ENCODE measurements around the gene HK2.
"Not testable (repeated sequence)": the region's sequence is repeated elsewhere in the genome, so short reads cannot be mapped to it uniquely, and the experiment has no call there.

Gene HK2

GRCh38 chr2:74833418-74834233 lies at the start of gene HK2:
TSS of gene HK2 (plus strand) at chr2:74834127. CDS start at chr2:74834581, 454 bp downstream.
- Mint-ChIP-seq H3K4me3 (peak within 1 kb of the TSS; percentile 98), H3K27ac (peak within 1 kb of the TSS; percentile 95), H3K4me1 (peaks cover 44% of the 10 kb centered on the region), H3K36me3 (peaks cover 9% of the 10 kb centered on the region), H3K27me3 (no peaks in the 10 kb centered on the region), H3K9me3 (no peaks in the 10 kb centered on the region)

DNA sequence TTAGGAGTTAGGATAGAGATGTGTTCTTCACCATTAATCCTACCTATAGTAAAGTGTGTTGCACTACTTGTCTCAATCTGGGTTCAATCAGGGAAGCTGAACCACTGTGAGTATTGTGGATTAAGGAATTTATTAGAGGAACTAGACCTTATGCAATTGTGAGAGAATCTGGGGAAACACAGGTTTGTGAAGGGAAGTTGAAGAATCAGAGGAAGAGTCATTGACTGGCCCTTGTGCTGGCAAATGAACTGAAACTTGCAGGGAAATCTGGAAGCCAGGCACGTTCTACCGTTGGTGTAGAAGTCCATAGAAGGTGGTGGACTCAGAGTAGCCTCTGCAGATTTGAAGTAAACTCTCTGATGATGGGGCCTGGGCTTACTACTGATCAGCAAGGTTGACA lies 44.7 kb upstream of the HK2 start:
- H3K9me3 Mint-ChIP-seq, result peaks cover 16% of the 10 kb centered on the region
- no peak overlapping the region for H3K27ac Mint-ChIP-seq
- H3K4me3 Mint-ChIP-seq, result no peak overlapping the region
- H3K36me3 Mint-ChIP-seq, result peaks cover 5% of the 10 kb centered on the region
- H3K27me3 Mint-ChIP-seq, result peaks cover 3% of the 10 kb centered on the region
- no peaks in the 10 kb centered on the region for H3K4me1 Mint-ChIP-seq

GRCh38 chr2:74792282-74792681 lies 41.6 kb upstream of the HK2 start:
- H3K36me3 Mint-ChIP-seq, result peaks cover 5% of the 10 kb centered on the region
- H3K27ac Mint-ChIP-seq, result no peak overlapping the region
- no peak overlapping the region for H3K4me3 Mint-ChIP-seq

DNA sequence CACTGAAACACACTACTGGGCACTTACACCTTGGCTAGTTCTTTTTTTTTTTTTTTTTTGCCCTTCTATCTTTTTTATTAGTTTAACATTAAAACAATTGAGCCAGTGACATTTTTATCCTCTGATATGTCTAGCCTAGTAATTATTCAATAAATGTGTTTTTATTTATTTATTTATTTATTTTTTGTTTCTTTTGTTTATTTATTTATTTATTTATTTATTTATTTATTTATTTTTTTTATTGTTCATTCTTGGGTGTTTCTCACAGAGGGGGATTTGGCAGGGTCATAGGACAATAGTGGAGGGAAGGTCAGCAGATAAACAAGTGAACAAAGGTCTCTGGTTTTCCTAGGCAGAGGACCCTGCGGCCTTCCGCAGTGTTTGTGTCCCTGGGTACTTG lies 39.0 kb upstream of the HK2 start:
- not testable (repeated sequence) for H3K9me3 Mint-ChIP-seq, H3K4me3 Mint-ChIP-seq, H3K27ac Mint-ChIP-seq, H3K36me3 Mint-ChIP-seq, H3K27me3 Mint-ChIP-seq, H3K4me1 Mint-ChIP-seq

More at GRCh38 chr2:74792282-74792681, 41.6 kb upstream of the HK2 start:
- peaks cover 3% of the 10 kb centered on the region for H3K27me3 Mint-ChIP-seq
- peaks cover 16% of the 10 kb centered on the region for H3K9me3 Mint-ChIP-seq
- H3K4me1 Mint-ChIP-seq, result no peaks in the 10 kb centered on the region

GRCh38 chr2:74806355-74806839 lies 27.5 kb upstream of the HK2 start:
- H3K9me3 Mint-ChIP-seq, result no peaks in the 10 kb centered on the region
- H3K4me3 Mint-ChIP-seq, result no peak overlapping the region
- no peaks in the 10 kb centered on the region for H3K4me1 Mint-ChIP-seq
- no peaks in the 10 kb centered on the region for H3K36me3 Mint-ChIP-seq
- no peaks in the 10 kb centered on the region for H3K27me3 Mint-ChIP-seq
- H3K27ac Mint-ChIP-seq, result no peak overlapping the region

DNA sequence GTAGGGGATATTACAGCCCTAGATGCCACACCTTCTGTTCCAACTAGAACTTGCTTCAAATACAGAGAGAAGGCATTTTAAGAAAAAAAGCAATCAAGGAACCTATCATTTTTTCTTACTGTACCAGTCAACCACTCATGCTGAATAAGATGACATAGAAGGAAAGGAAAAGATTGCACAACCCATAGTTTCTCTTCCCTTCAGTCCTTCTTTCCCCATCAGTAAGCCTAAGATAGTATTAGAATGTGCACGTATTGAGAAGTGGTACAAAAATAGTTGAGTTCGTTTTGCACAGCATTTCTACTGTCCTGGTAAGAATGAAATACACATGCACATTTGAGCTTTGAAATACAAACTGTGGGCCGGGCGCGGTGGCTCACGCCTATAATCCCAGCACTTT lies 27.0 kb upstream of the HK2 start:
- no peaks in the 10 kb centered on the region for H3K27me3 Mint-ChIP-seq
- H3K4me1 Mint-ChIP-seq, result no peaks in the 10 kb centered on the region
- no peak overlapping the region for H3K4me3 Mint-ChIP-seq
- H3K27ac Mint-ChIP-seq, result no peak overlapping the region
- no peaks in the 10 kb centered on the region for H3K36me3 Mint-ChIP-seq
- no peaks in the 10 kb centered on the region for H3K9me3 Mint-ChIP-seq

- peaks cover 2% of the 10 kb centered on the region for H3K27me3 Mint-ChIP-seq
- no peak overlapping the region for H3K4me3 Mint-ChIP-seq
- peaks cover 10% of the 10 kb centered on the region for H3K4me1 Mint-ChIP-seq
- H3K9me3 Mint-ChIP-seq, result no peaks in the 10 kb centered on the region
- no peak overlapping the region for H3K27ac Mint-ChIP-seq
- H3K36me3 Mint-ChIP-seq, result no peaks in the 10 kb centered on the region
Observed at GRCh38 chr2:74812787-74813590, 20.9 kb upstream of the HK2 start.

DNA sequence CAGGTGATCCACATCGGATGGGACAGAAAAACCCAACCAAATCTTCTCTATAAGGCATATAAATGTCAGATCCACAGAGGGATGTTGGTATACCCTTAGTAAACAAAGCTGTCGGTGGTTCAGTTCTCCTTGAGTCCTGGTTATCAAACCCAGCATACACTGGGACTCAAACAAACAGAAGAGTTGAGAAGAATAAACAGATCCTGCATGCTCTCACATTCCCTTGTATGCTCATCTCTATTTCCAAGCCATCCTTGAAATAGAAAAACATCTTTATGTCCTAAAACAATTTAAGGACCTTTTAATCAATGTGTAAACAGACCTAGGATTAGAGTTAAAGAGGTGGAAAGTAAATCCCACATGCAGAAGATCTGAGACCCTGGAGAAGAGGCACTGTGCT lies 19.8 kb upstream of the HK2 start:
- H3K4me1 Mint-ChIP-seq, result peaks cover 10% of the 10 kb centered on the region
- H3K9me3 Mint-ChIP-seq, result no peaks in the 10 kb centered on the region
- no peaks in the 10 kb centered on the region for H3K36me3 Mint-ChIP-seq

GRCh38 chr2:74815941-74816340 lies 18.0 kb upstream of the HK2 start:
- Mint-ChIP-seq H3K36me3 (no peaks in the 10 kb centered on the region), H3K27ac (no peak overlapping the region), H3K4me1 (peaks cover 10% of the 10 kb centered on the region), H3K9me3 (no peaks in the 10 kb centered on the region), H3K27me3 (peaks cover 2% of the 10 kb centered on the region), H3K4me3 (no peak overlapping the region)

More for the DNA sequence above, 19.8 kb upstream of the HK2 start:
- Mint-ChIP-seq H3K27me3 (peaks cover 2% of the 10 kb centered on the region), H3K27ac (no peak overlapping the region), H3K4me3 (no peak overlapping the region)

DNA sequence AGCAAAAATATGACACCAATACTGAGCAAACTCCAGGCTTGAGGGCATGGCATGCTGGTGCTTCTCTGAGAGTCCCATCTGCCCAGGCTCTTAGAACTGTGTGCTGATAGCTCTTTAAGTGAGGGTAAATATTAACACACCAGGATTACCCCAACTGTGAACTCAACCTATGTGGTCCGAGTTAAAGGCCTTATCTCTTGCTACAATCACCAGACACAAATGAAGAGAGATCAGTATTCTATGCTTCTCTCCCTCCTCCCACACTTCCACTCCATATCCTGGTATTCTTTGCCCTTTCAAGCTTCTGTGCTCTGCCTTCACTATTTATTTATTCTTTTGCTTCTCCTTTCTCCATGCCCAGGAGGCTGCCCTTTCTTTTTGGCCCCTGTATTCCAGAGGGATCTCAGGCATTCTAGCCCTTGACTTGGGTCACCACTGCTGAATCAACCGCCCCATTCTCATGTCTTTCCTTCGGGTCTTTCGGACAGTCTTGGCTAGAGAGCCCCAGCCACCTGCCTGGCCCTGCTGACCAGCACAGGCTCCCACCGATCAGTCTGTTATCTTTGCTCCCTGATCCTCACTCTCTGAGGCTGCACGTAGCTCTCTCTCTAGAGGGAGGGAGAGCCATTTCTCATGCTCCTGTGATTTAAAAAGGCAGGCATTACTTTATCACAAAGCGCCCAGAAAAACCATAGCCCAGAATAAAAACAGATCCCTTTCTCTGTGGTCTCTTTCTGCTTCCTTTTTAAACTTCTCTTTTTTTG lies 17.2 kb upstream of the HK2 start:
- Mint-ChIP-seq H3K9me3 (no peaks in the 10 kb centered on the region), H3K27ac (no peak overlapping the region), H3K27me3 (peaks cover 2% of the 10 kb centered on the region), H3K36me3 (no peaks in the 10 kb centered on the region), H3K4me1 (peaks cover 10% of the 10 kb centered on the region), H3K4me3 (no peak overlapping the region)

DNA sequence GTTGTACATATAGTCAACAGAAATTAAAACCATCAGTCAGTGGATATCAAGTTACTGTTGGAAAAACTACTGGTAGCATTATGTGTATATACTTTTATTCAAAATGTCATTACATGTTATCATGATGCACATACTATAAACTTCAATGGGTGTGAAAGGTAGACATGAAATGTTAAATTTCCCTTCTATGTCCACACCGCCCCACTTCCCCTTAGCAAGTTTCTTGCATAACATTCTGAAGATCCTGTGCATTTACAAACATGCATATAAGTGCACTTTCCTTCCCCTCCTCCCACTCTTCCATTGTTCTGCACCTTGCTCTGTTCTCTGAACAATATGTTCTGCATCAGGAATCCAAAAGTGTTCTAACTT lies 16.6 kb upstream of the HK2 start:
- no peaks in the 10 kb centered on the region for H3K36me3 Mint-ChIP-seq
- peaks cover 10% of the 10 kb centered on the region for H3K4me1 Mint-ChIP-seq
- no peaks in the 10 kb centered on the region for H3K9me3 Mint-ChIP-seq
- no peak overlapping the region for H3K27ac Mint-ChIP-seq
- peaks cover 2% of the 10 kb centered on the region for H3K27me3 Mint-ChIP-seq
- no peak overlapping the region for H3K4me3 Mint-ChIP-seq

DNA sequence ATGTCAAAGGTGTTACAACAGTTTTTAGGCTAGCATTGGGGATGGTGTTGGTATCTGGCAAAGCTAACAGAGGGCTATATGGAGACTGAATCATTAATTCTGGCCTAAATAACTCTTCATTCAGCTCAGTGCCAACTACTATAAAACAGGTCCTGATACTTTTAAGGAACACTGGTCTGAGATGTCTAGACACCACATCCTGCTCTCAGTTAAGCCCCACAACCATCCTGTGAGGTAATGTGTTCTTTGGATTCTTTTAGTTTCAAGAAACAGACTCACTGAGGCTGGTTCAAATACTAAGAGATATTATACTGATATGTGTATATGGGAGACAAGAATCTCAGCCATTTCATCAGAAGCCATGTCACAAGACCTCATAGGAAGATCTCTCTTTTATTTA lies 14.2 kb upstream of the HK2 start:
- Mint-ChIP-seq H3K4me3 (no peak overlapping the region), H3K4me1 (peaks cover 10% of the 10 kb centered on the region), H3K27me3 (peaks cover 2% of the 10 kb centered on the region), H3K36me3 (no peaks in the 10 kb centered on the region), H3K27ac (no peak overlapping the region), H3K9me3 (no peaks in the 10 kb centered on the region)

- no peak overlapping the region for H3K4me3 Mint-ChIP-seq
- H3K27me3 Mint-ChIP-seq, result no peaks in the 10 kb centered on the region
- H3K36me3 Mint-ChIP-seq, result no peaks in the 10 kb centered on the region
- peak overlapping the region; percentile 32 for H3K27ac Mint-ChIP-seq
- H3K9me3 Mint-ChIP-seq, result no peaks in the 10 kb centered on the region
- H3K4me1 Mint-ChIP-seq, result peaks cover 10% of the 10 kb centered on the region
Observed at GRCh38 chr2:74821177-74822126, 12.5 kb upstream of the HK2 start.

DNA sequence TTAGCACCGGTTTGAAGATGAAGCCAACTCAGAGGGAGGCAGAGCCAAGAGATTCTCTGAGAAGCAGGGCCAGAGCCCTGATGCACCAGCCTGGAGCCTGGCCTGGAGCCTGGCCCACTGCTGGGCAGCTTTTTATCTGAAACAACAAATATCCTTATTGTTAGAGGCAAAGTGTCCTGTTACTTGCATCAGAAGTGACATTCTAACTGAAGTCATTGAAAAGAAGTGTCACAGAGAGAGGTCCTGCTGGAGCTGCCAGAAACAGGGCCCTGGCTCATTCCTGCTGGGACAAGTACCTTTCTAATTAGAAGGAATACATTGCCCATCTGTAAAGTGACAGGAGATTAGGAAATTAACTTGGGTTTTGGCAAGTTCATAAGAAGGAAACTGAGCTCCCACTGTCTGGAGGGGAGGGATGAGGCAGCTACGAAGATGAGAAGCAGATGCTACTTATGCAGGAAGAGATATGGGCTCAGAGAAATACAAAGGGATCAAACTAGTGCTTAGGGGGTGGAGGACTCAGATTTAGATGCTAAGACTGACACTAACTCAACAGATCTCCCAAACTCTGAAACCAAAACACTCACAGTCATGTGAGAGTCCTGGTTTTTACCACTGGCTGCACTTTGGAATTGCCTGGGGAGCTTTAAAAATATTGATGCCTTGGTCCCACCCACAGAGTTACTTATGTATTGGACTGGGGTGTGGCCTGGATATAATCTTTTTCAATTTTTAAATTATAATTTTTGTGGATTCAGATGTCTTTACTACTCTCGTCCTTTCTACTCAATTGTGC lies 11.0 kb upstream of the HK2 start:
- no peaks in the 10 kb centered on the region for H3K4me1 Mint-ChIP-seq
- no peaks in the 10 kb centered on the region for H3K36me3 Mint-ChIP-seq
- no peaks in the 10 kb centered on the region for H3K9me3 Mint-ChIP-seq
- no peaks in the 10 kb centered on the region for H3K27me3 Mint-ChIP-seq
- no peak overlapping the region for H3K4me3 Mint-ChIP-seq
- no peak overlapping the region for H3K27ac Mint-ChIP-seq
